Nephron (organoid): ENCODE results near the gene PLAGL1.

ENCODE experiments used
- H3K27ac Mint-ChIP-seq, 3 experiments: 2 replicates each; pipeline ENCODE4 v1.8.0; 2020; ENCODE audit warnings: mixed read lengths in 3 of 3, mild to moderate bottlenecking in 2 of 3, moderate library complexity in 1 of 3
- H3K27me3 Mint-ChIP-seq: 2 replicates; pipeline ENCODE4 v1.8.0; 2021; ENCODE audit warnings: low read depth, mild to moderate bottlenecking, moderate library complexity, mixed read lengths
- H3K36me3 Mint-ChIP-seq: 2 replicates; pipeline ENCODE4 v1.8.0; 2020; ENCODE audit warnings: low read depth, mixed read lengths
- H3K4me1 Mint-ChIP-seq: 2 replicates; pipeline ENCODE4 v1.8.0; 2020; ENCODE audit warnings: mixed read lengths
- H3K4me3 Mint-ChIP-seq, 3 experiments: 2 replicates each; pipeline ENCODE4 v1.8.0; 2020; ENCODE audit warnings: mild to moderate bottlenecking in 3 of 3, mixed read lengths in 3 of 3, moderate library complexity in 2 of 3
- H3K9me3 Mint-ChIP-seq: 2 replicates; pipeline ENCODE4 v1.8.0; 2020; ENCODE audit warnings: mixed read lengths
- CTCF ChIP-seq, 3 experiments: fragments of 200-600 bp; sonication (generic); IDR thresholded peaks; one replicate each; pipeline ENCODE4 v1.5.0; 2021; ENCODE audit warnings: antibody characterized with exemption in 3 of 3; ENCODE audit not compliant: unreplicated experiment in 3 of 3

PLAGL1 gene

GRCh38 chr6:143952947-143953701, 54.9 kb downstream of the PLAGL1 start:
- Mint-ChIP-seq H3K9me3 (no peaks in the 10 kb centered on the region), H3K4me3 (no peak overlapping the region), H3K36me3 (peaks cover 27% of the 10 kb centered on the region), H3K27me3 (no peaks in the 10 kb centered on the region), H3K27ac (no peak overlapping the region), H3K4me1 (peaks cover 13% of the 10 kb centered on the region)
- TF ChIP-seq CTCF (IDR thresholded peaks at IDR 0.05; ENCODE audit: unreplicated experiment in 3 of 3): no peak

- no peak for TF ChIP-seq CTCF (IDR thresholded peaks at IDR 0.05; ENCODE audit: unreplicated experiment in 3 of 3)
- Mint-ChIP-seq H3K4me1 (peaks cover 7% of the 10 kb centered on the region), H3K9me3 (peaks cover 2% of the 10 kb centered on the region), H3K36me3 (peaks cover 31% of the 10 kb centered on the region), H3K27me3 (no peaks in the 10 kb centered on the region), H3K27ac (no peak overlapping the region), H3K4me3 (no peak overlapping the region)
Measured at GRCh38 chr6:143952060-143952778, 55.8 kb downstream of the PLAGL1 start.

- TF ChIP-seq CTCF (IDR thresholded peaks at IDR 0.05; ENCODE audit: unreplicated experiment in 3 of 3): no peak
- Mint-ChIP-seq H3K9me3 (peaks cover 4% of the 10 kb centered on the region), H3K36me3 (peaks cover 41% of the 10 kb centered on the region), H3K4me1 (peaks cover 7% of the 10 kb centered on the region), H3K27me3 (no peaks in the 10 kb centered on the region), H3K27ac (no peak overlapping the region), H3K4me3 (no peak overlapping the region)
Measured at GRCh38 chr6:143950875-143951274, 57.2 kb downstream of the PLAGL1 start.

GRCh38 chr6:143949962-143950361, 58.1 kb downstream of the PLAGL1 start:
- TF ChIP-seq CTCF (IDR thresholded peaks at IDR 0.05; ENCODE audit: unreplicated experiment in 3 of 3): no peak
- Mint-ChIP-seq H3K4me3 (no peak overlapping the region), H3K9me3 (peaks cover 4% of the 10 kb centered on the region), H3K27ac (peak overlapping the region in 1 of 3 experiments; percentile 33), H3K36me3 (peaks cover 41% of the 10 kb centered on the region), H3K4me1 (peaks cover 7% of the 10 kb centered on the region), H3K27me3 (no peaks in the 10 kb centered on the region)

GRCh38 chr6:143949535-143949934, 58.5 kb downstream of the PLAGL1 start:
- no peaks in the 10 kb centered on the region for H3K27me3 Mint-ChIP-seq
- H3K36me3 Mint-ChIP-seq: peaks cover 41% of the 10 kb centered on the region
- H3K27ac Mint-ChIP-seq: peak overlapping the region in 1 of 3 experiments; percentile 60
- no peak for TF ChIP-seq CTCF (IDR thresholded peaks at IDR 0.05; ENCODE audit: unreplicated experiment in 3 of 3)
- peaks cover 4% of the 10 kb centered on the region for H3K9me3 Mint-ChIP-seq
- H3K4me3 Mint-ChIP-seq: no peak overlapping the region
- peaks cover 7% of the 10 kb centered on the region for H3K4me1 Mint-ChIP-seq
